Neural cell (in vitro differentiated cells): ENCODE measurements around the gene KIF1C.

ENCODE experiments used
- CTCF ChIP-seq: fragments of 450-650 bp; IDR thresholded peaks from 2 replicates; pipeline ENCODE4 v1.5.1; 2014; ENCODE audit warnings: antibody characterized with exemption, mild to moderate bottlenecking, moderate library complexity; ENCODE audit not compliant: poor library complexity, severe bottlenecking
- EP300 ChIP-seq: fragments of 450-650 bp; conservative IDR thresholded peaks from 2 replicates; pipeline ENCODE4 v1.6.1; 2014; ENCODE audit warnings: antibody characterized with exemption, mild to moderate bottlenecking, moderate library complexity; ENCODE audit not compliant: poor library complexity, severe bottlenecking
- EZH2 ChIP-seq: fragments of 200-600, 300-800 bp; shearing (Covaris generic), sonication (generic); IDR thresholded peaks from 2 replicates; pipeline ENCODE4 v1.6.1; 2014; ENCODE audit warnings: antibody characterized with exemption, low read length, borderline replicate concordance, mild to moderate bottlenecking; ENCODE audit not compliant: insufficient read depth, poor library complexity, severe bottlenecking
- MXI1 ChIP-seq: fragments of 450-650 bp; conservative IDR thresholded peaks from 2 replicates; pipeline ENCODE4 v1.6.1; 2014; ENCODE audit warnings: antibody characterized with exemption, mild to moderate bottlenecking; ENCODE audit not compliant: poor library complexity, severe bottlenecking
- POLR2AphosphoS5 ChIP-seq: IDR thresholded peaks from 2 replicates; pipeline ENCODE4 v1.6.1; 2012
- RAD21 ChIP-seq: fragments of 450-650 bp; conservative IDR thresholded peaks from 2 replicates; pipeline ENCODE4 v1.6.1; 2014; ENCODE audit warnings: antibody characterized with exemption, mild to moderate bottlenecking, moderate library complexity
- REST ChIP-seq: IDR thresholded peaks from 2 replicates; pipeline ENCODE4 v1.6.1; 2012; ENCODE audit warnings: borderline replicate concordance
- SMC3 ChIP-seq: fragments of 450-650 bp; conservative IDR thresholded peaks from 2 replicates; pipeline ENCODE4 v1.6.1; 2014; ENCODE audit warnings: antibody characterized with exemption, mild to moderate bottlenecking, moderate library complexity; ENCODE audit not compliant: poor library complexity
- TAF1 ChIP-seq: IDR thresholded peaks from 2 replicates; pipeline ENCODE4 v1.6.1; 2012; ENCODE audit warnings: low read depth

- TF ChIP-seq EP300 (no peak), POLR2AphosphoS5 (no peak), TAF1 (no peak), CTCF (no peak), EZH2 (no peak), RAD21 (no peak), SMC3 (no peak), MXI1 (no peak), REST (no peak)
These were observed 1.1 kb downstream of the KIF1C start for GRCh38 chr17:4998732-4999429.
